GM12878 (cell line): ENCODE measurements around the gene PRDM8. TPM values are rescaled to one million over a fixed set of nuclear protein-coding genes. Genes with fewer than 3 reads are reported as not detected.
A peak's percentile ranks its signal among the peaks of the same experiment; 100 is the strongest.

Source experiments
- BRCA1 ChIP-seq: IDR thresholded peaks from 2 replicates; pipeline ENCODE4 v1.6.1; 2011; ENCODE audit warnings: low read depth, low read length, improper control_type of control experiment
- CEBPB ChIP-seq, 2 experiments: fragments of 150-350 bp in 1 of 2; IDR thresholded peaks; 2 replicates each; pipeline ENCODE4 v1.6.1; 2012 to 2014; ENCODE audit warnings: low read depth in 2 of 2, low read length in 2 of 2, borderline replicate concordance in 1 of 2, inconsistent platforms in 1 of 2
- DPF2 ChIP-seq: fragments of 450-650 bp; IDR thresholded peaks from 2 replicates; pipeline ENCODE4 v1.6.1; 2017; ENCODE audit warnings: mild to moderate bottlenecking
- ESRRA ChIP-seq: IDR thresholded peaks from 2 replicates; pipeline ENCODE4 v1.6.1; 2012; ENCODE audit warnings: mild to moderate bottlenecking, low read length, improper control_type of control experiment
- ETV6 ChIP-seq, 2 experiments: fragments of 450-650 bp in 1 of 2; IDR thresholded peaks in 1 of 2; conservative IDR thresholded peaks in 1 of 2; 2 replicates each; pipeline ENCODE4 v1.6.1; 2014; ENCODE audit warnings: antibody characterized with exemption in 1 of 2, borderline replicate concordance in 1 of 2, low read depth in 1 of 2, mild to moderate bottlenecking in 1 of 2, moderate library complexity in 1 of 2
- FOXM1 ChIP-seq: IDR thresholded peaks from 2 replicates; pipeline ENCODE4 v1.6.1; 2012; ENCODE audit warnings: low read depth, mild to moderate bottlenecking, inconsistent platforms, low read length, moderate library complexity
- NBN ChIP-seq: fragments of 450-650 bp; IDR thresholded peaks from 2 replicates; pipeline ENCODE4 v1.6.1; 2016
- NFIC ChIP-seq: IDR thresholded peaks from 2 replicates; pipeline ENCODE4 v1.6.1; 2012; ENCODE audit warnings: low read depth, mild to moderate bottlenecking, inconsistent platforms, low read length, moderate library complexity
- NR2C2 ChIP-seq: IDR thresholded peaks from 2 replicates; pipeline ENCODE4 v1.6.1; 2011; ENCODE audit warnings: borderline replicate concordance, low read depth; ENCODE audit not compliant: control insufficient read depth, insufficient read length
- NR2F1 ChIP-seq: fragments of 450-650 bp; conservative IDR thresholded peaks from 2 replicates; pipeline ENCODE4 v1.6.1; 2017; ENCODE audit warnings: mild to moderate bottlenecking
- TARDBP ChIP-seq: IDR thresholded peaks from 2 replicates; pipeline ENCODE4 v1.6.1; 2016; ENCODE audit warnings: borderline replicate concordance
- ZZZ3 ChIP-seq: IDR thresholded peaks from 2 replicates; pipeline ENCODE4 v1.6.1; 2011; ENCODE audit warnings: low read depth; ENCODE audit not compliant: control insufficient read depth, insufficient read length
- polyA plus RNA-seq, 11 experiments: library from polyadenylated mRNA; depleted of rRNA in 4 of 11; unstranded in 6 of 11; stranded (reverse) in 5 of 11; fragments of >200 nt; fragmentation: Nextera tagmentation in 4 of 11; fragmentation: Illumina TruSeq in 1 of 11; extraction: Ambion mirVana in 4 of 11; extraction: Trizol in 1 of 11; gene quantifications; 1 replicate in 1 of 11; 2 replicates in 10 of 11; pipeline versions ENCODE4 v1.2.1 to v1.2.3, GENCODE V29; 2011 to 2016; ENCODE audit warnings: inconsistent platforms in 2 of 11, missing spikeins in 2 of 11, low read depth in 1 of 11
- total RNA-seq, 4 experiments: library from RNA; depleted of rRNA in 3 of 4; stranded (reverse); fragments of >200 nt in 3 of 4; fragmentation: Illumina TruSeq in 1 of 4; extraction: Trizol in 1 of 4; gene quantifications; 2 replicates each; pipeline versions ENCODE4 v1.2.1 to v1.2.3, GENCODE V29; 2013 to 2021
- TF ChIP-seq, protein P1 (sequence below): fragments of 450-650 bp; IDR thresholded peaks from 2 replicates; pipeline ENCODE4 v1.6.1; 2018; ENCODE audit warnings: mild to moderate bottlenecking, low read depth, moderate library complexity; ENCODE audit not compliant: partially characterized antibody
- TF ChIP-seq, protein P2 (sequence below): IDR thresholded peaks from 2 replicates; pipeline ENCODE4 v1.6.1; 2012; ENCODE audit warnings: mild to moderate bottlenecking, low read depth, low read length
- TF ChIP-seq, protein P3 (sequence below): fragments of 450-650 bp; formaldehyde crosslinking; IDR thresholded peaks from 2 replicates; pipeline ENCODE4 v1.4.0; 2022; ENCODE audit warnings: mild to moderate bottlenecking, moderate library complexity
- TF ChIP-seq, protein P4 (sequence below): fragments of 450-650 bp; IDR thresholded peaks from 2 replicates; pipeline ENCODE4 v1.6.1; 2017; ENCODE audit warnings: mild to moderate bottlenecking, low read depth, inconsistent platforms; ENCODE audit not compliant: poor library complexity, severe bottlenecking

The PRDM8 gene
- total and polyA plus RNA-seq, 10 of the 15 experiments (the other 5 are each of a cell fraction or from before 2014, with no cell fraction given) = 0.09 to 1.6 (median 0.40) TPM

DNA sequence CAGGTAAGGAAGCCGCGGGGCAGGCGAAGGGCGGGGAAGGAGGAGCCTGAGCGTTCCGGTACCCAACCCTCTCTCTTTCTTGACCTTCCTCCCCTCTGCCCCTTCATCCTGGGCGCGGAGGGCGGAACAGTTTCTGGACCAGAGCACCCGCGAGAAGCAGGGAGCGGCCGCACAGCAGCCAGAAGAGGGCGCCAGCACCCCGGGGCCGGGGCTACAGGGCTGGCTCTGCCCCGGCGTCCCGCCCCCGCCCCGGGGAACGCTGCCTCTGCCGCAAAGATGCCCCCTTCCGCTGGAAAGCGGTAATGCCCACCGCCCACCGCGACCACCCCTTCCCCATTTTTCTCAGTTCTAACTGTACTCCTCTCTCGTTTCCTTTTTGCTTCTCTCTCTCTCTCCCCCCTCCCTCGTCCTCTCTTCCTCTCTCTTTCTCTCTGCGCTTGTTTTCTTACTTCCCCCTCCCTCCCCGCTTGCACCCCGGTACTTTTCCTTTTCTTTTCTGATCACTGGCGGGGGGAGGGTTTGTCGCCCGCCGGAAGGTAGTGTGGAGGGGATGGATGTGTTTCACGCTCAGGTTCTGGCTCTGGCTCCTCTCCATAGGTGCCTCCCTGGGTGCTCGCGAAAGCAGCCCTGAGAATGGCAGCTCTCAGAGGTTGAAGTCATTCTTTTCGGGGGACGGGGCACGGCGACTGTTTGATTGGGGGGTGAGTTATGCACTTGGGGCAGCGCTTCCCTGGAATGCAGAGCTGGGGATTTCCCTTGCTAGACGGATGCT, 13.1 kb upstream of the PRDM8 start (continued):
- TF ChIP-seq, protein P1, sequence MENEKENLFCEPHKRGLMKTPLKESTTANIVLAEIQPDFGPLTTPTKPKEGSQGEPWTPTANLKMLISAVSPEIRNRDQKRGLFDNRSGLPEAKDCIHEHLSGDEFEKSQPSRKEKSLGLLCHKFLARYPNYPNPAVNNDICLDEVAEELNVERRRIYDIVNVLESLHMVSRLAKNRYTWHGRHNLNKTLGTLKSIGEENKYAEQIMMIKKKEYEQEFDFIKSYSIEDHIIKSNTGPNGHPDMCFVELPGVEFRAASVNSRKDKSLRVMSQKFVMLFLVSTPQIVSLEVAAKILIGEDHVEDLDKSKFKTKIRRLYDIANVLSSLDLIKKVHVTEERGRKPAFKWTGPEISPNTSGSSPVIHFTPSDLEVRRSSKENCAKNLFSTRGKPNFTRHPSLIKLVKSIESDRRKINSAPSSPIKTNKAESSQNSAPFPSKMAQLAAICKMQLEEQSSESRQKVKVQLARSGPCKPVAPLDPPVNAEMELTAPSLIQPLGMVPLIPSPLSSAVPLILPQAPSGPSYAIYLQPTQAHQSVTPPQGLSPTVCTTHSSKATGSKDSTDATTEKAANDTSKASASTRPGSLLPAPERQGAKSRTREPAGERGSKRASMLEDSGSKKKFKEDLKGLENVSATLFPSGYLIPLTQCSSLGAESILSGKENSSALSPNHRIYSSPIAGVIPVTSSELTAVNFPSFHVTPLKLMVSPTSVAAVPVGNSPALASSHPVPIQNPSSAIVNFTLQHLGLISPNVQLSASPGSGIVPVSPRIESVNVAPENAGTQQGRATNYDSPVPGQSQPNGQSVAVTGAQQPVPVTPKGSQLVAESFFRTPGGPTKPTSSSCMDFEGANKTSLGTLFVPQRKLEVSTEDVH = no peak
- TF ChIP-seq CEBPB (IDR thresholded peaks at IDR 0.05; ENCODE audit: borderline replicate concordance in 1 of 2, low read depth in 2 of 2, low read length in 2 of 2) (no peak), ESRRA (no peak), NR2C2 (no peak), ZZZ3 (no peak), ETV6 (conservative IDR thresholded peaks at IDR 0.05 in 1 of 2, IDR thresholded peaks at IDR 0.05 in 1 of 2; ENCODE audit: borderline replicate concordance in 1 of 2, low read depth in 1 of 2) (0 out of 4 replicates have a peak, but pooled peaks of 1 of the 2 experiments have one; percentile 14), NBN (peak; percentile 92; the same call in 1 of the 2 replicates), NFIC (no peak), NR2F1 (peak; percentile 58), DPF2 (0 out of 2 replicates have a peak, but pooled peaks have one; percentile 40), BRCA1 (no peak), FOXM1 (no peak; the same call in 1 of the 2 replicates), TARDBP (no peak)
- TF ChIP-seq, protein P2, sequence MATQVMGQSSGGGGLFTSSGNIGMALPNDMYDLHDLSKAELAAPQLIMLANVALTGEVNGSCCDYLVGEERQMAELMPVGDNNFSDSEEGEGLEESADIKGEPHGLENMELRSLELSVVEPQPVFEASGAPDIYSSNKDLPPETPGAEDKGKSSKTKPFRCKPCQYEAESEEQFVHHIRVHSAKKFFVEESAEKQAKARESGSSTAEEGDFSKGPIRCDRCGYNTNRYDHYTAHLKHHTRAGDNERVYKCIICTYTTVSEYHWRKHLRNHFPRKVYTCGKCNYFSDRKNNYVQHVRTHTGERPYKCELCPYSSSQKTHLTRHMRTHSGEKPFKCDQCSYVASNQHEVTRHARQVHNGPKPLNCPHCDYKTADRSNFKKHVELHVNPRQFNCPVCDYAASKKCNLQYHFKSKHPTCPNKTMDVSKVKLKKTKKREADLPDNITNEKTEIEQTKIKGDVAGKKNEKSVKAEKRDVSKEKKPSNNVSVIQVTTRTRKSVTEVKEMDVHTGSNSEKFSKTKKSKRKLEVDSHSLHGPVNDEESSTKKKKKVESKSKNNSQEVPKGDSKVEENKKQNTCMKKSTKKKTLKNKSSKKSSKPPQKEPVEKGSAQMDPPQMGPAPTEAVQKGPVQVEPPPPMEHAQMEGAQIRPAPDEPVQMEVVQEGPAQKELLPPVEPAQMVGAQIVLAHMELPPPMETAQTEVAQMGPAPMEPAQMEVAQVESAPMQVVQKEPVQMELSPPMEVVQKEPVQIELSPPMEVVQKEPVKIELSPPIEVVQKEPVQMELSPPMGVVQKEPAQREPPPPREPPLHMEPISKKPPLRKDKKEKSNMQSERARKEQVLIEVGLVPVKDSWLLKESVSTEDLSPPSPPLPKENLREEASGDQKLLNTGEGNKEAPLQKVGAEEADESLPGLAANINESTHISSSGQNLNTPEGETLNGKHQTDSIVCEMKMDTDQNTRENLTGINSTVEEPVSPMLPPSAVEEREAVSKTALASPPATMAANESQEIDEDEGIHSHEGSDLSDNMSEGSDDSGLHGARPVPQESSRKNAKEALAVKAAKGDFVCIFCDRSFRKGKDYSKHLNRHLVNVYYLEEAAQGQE = no peak
- TF ChIP-seq, protein P3, sequence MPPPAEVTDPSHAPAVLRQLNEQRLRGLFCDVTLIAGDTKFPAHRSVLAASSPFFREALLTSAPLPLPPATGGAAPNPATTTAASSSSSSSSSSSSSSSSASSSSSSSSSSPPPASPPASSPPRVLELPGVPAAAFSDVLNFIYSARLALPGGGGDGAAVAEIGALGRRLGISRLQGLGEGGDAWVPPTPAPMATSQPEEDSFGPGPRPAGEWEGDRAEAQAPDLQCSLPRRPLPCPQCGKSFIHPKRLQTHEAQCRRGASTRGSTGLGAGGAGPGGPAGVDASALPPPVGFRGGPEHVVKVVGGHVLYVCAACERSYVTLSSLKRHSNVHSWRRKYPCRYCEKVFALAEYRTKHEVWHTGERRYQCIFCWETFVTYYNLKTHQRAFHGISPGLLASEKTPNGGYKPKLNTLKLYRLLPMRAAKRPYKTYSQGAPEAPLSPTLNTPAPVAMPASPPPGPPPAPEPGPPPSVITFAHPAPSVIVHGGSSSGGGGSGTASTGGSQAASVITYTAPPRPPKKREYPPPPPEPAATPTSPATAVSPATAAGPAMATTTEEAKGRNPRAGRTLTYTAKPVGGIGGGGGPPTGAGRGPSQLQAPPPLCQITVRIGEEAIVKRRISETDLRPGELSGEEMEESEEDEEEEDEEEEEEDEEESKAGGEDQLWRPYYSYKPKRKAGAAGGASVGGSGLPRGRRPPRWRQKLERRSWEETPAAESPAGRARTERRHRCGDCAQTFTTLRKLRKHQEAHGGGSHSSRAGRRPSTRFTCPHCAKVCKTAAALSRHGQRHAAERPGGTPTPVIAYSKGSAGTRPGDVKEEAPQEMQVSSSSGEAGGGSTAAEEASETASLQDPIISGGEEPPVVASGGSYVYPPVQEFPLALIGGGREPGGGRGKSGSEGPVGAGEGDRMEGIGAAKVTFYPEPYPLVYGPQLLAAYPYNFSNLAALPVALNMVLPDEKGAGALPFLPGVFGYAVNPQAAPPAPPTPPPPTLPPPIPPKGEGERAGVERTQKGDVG (CRISPR knock-in tag) = no peak
- TF ChIP-seq, protein P4, sequence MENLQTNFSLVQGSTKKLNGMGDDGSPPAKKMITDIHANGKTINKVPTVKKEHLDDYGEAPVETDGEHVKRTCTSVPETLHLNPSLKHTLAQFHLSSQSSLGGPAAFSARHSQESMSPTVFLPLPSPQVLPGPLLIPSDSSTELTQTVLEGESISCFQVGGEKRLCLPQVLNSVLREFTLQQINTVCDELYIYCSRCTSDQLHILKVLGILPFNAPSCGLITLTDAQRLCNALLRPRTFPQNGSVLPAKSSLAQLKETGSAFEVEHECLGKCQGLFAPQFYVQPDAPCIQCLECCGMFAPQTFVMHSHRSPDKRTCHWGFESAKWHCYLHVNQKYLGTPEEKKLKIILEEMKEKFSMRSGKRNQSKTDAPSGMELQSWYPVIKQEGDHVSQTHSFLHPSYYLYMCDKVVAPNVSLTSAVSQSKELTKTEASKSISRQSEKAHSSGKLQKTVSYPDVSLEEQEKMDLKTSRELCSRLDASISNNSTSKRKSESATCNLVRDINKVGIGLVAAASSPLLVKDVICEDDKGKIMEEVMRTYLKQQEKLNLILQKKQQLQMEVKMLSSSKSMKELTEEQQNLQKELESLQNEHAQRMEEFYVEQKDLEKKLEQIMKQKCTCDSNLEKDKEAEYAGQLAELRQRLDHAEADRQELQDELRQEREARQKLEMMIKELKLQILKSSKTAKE = no peak
